ENCODE data around the gene SMARCC1.

Gene SMARCC1

DNA sequence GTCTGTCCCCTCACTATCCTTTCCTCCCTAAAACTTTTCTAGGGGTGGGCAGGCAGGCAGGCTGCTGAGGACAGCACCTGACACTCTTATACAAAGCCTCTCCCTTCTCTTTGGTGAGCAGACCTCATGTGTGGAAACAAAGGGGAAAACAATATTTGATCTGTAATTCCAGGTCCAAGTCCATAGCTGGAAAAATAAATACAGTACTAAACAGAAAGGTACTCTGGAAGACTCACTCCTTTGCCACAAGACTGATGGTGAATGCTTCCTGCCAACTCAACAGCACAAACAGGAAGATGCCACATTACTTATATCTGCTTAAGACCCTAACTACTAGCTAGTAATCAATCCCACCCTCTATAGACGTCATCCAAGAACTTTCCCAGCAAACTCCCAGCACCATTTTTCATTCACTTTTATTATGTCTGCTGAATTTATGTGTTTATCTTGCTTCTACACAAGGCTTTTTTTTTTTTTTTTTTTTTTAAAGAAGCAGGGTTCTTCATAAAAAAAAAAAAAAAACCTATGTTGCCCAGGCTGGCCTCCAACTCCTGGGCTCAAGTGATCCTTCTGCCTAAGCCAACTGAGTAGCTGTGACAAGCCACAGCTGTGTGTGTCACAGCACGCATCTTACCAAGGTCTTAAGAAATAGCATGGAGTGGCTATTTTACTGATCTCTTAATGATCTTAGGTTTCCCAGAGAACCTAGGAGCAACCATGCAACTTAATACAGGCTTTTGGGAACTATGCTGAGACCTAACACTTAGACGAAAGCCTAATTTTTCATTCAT, 158.8 kb downstream of the SMARCC1 start:
- no peak for DNase-seq

DNA sequence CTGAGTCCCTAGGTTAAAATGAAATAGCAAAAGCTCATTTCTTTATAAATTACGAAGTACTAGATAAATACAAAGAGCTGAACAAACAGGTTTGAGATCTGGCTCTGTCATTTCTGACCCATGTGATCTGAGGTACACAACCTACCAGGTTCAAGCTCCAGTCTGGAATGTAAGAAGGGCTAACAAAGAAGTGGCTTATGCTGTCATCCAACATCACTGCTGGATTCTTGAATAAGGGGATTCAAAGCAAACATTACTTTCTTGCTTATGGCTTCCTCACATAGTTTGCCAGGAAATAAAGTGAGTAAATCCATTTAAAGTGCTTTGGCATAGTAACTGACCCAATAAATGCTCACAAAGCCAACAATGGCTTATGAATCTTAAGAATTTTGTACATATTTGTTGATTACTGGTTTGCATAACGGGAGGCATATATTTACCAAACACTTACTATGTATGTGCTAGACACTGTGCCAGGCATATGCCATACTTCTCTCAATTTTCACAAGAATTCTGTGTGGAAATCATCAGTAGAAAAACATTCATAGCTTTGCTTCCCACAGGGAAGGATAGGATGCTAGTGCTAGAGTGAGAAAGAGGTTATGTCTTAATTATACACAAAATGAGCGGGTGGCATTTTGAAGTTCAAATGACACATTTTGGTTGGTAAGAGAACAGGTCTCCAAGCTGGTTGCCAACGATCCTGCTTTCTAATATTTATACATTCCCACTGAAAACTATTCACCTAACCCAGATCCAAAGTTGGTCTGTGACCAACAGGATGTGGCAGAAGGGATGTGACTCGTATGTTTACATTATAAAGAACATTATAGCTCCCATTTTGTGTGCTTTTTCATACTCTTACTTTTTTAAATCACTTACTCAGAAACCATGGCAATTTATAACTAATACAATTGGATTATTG, 164.3 kb downstream of the SMARCC1 start:
- DNase-seq = no peak

DNA sequence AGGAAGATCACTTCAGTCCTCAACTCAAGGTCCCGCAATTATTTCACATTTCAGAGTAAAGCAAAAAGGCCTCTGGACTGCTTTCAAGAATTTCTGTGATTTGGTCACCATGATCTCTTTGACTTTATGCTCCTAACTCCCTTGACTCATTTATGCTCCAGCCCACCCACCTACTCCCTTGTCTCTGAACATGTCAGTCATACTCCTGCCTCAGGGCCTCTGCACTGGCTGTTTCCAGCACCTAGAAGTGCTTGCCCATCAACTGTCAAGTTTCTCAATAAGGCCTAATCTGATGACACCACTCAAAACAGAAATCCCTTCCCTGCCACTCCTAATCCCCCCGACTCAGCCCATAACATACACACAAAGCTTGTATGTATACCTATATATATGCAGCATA, 166.9 kb downstream of the SMARCC1 start:
- DNase-seq = no peak

DNA sequence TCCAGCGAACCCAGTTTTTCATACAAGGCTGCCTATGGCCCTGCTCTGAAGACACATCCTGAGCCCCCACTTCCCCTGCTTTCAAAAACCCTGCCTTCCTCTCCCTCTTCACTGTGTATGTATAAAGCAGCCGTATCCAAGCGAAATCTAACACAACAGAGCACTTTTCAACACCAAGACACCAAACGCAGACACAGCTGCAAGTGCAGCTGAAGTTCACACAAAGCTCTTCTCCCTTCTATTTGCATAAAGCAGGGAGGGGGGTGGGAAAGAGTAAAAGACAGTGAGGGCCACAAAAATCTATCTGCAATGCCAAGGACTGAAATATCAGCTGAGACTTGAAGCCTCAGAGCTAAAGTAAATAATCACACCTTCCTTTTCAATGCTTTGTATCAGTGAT, 168.0 kb downstream of the SMARCC1 start:
- no peak for DNase-seq

- no peak for DNase-seq
Observed at GRCh38 chr3:47612879-47613278, 168.8 kb downstream of the SMARCC1 start.

- no peak for DNase-seq
Observed at GRCh38 chr3:47612178-47612577, 169.5 kb downstream of the SMARCC1 start.

DNA sequence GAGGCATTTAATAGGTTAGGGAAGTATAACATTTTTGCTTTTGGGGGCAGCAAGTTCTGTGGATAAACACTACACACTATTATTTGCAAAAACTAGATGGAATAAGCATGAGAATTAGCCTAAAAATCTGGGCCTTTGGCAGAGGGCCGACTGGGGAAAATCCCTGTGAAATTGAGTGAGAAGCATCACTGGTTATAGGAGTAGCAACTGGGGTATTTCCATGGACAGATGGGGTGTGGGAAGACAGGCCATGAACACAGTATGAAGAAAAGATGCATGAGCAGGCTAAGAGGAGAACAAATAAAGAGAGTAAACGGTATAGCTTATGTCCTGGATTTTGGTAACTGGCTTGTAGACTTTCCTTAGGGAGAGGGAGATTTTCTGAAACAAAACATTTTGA, 170.1 kb downstream of the SMARCC1 start:
- no peak for DNase-seq

- no peak for DNase-seq
Observed at GRCh38 chr3:47610583-47610982, 171.1 kb downstream of the SMARCC1 start.

GRCh38 chr3:47607335-47607734, 174.4 kb downstream of the SMARCC1 start:
- no peak for DNase-seq

DNA sequence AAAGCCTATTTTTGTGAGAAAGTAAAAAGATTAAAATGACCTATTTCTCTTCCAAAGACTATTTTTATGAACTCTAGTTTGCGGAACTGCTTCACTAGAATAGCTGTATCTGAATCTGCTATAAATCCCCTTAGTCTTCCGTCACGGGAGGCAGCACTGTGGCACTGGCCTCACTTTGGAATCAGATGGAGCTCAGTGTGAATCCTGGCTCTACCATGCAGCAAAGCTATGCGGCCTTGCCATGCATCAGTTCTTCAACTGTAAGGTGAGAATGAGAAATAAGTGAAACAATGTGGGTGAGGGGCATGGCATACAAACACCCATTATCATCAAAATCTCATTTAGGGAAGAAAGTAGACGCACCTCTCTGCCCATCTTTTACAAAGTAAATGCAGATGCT, 175.5 kb downstream of the SMARCC1 start:
- no peak for DNase-seq

- DNase-seq = no peak
Observed at GRCh38 chr3:47605652-47606051, 176.0 kb downstream of the SMARCC1 start.

DNA sequence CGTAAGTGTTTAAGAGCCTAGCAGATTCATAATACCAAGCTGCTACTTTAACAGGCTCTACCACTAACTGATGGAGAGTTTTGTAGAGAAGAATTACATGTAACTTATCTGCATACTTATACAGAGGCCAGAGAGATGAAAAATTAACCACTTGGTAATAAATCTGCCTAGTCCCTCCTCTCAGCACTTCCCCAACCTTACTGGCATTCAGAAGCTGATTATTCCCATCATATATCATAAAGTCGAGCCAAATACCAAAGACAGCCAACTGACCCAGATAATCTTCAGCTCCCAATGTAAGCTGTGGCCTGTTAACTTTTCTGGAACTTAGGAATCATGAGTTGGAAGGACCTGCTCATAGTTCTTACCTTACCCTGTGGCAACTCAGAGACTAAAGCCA, 177.5 kb downstream of the SMARCC1 start:
- no peak for DNase-seq

- no peak for DNase-seq
Observed at GRCh38 chr3:47603332-47603731, 178.4 kb downstream of the SMARCC1 start.

GRCh38 chr3:47601281-47601680, 180.4 kb downstream of the SMARCC1 start:
- no peak for DNase-seq

DNA sequence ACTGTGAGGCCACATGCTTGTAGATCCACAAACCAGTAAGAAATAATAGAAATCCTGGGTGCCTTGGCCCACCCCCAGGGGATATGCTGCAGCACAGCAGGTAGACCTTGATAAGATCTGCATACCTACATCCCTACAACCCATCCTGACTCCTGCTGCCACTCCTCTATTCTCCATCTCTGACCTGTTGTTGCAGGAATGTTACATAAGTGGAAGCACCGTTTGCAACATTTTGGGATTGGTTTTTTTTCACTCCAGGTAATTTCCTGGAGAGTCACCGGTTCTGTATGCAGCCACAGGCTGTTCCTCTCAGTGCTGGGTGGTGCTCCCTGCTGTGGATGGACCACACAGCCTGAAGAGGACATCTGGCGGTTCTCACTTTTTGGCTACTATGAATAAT, 186.9 kb downstream of the SMARCC1 start:
- no peak for DNase-seq

DNA sequence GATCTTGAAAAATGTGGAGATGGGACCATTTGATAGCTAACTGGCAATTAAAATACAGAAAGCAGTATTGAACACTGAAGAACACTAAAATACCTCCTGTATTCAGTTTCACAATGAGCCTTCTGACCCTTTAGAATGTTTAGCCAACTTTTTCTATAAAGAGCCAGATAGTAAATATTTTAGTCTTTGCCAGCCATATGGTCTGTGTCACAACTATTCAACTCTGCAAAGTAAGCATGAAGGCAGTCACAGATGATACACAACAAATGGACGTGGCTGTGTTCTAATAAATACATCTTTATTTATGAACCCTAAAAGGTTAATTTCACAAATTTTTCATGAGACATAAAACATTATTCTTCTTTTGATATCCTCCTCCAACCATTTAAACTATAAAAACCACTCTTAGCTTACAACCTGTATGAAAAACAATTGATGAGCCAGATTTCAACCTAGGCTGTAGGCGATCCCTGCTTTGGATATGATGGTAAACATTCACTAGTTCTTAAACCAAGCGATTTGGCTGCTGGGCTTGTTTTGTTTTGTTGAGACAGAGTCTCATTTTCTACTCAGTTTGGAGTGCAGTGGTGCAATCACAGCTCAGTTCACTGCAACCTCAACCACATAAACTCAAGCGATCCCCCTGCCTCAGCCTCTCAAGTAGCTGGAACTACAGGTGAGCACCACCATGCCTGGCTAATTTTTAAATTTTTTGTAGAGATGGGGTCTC, 189.5 kb downstream of the SMARCC1 start:
- no peak for DNase-seq

GRCh38 chr3:47590216-47590615, 191.5 kb downstream of the SMARCC1 start:
- no peak for DNase-seq

GRCh38 chr3:47588587-47588986, 193.1 kb downstream of the SMARCC1 start:
- no peak for DNase-seq

- DNase-seq = no peak
Observed at GRCh38 chr3:47588053-47588452, 193.6 kb downstream of the SMARCC1 start.

GRCh38 chr3:47586746-47587145, 194.9 kb downstream of the SMARCC1 start:
- DNase-seq = no peak

DNA sequence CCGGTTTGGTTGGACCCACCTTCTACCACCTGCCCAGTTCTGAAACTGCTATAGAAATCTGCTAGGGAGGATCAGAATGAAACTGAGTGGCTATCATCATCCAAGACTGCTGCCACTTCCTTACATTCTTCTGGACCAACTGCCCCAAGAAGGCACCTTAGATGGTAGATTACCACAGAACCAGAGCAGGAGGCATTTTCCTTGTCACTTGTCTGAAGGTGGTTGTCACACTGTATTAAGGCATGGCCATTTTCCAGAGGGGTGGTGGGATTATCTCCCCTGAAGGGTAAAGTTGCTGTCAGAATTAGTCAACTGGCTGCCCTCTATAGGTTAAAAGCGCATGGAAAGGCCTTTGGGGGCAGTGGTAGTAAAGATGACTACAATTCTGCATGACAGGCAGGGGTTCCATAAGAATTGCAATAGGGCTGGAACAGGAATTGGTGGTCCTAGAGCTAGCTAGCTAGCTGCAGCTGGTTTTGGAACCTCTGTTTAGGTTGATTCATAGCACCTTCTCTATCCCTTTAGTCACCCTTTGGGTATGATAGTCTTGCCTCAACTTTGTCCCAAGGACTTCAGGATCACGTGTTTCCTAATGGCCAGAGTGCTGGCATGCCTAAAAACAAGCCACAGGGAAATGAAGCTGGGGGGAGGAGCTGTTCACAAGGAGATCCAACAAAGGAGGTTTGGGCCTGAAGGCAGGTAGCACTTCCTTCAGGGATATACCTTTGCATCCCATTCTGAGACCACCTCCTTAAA, 198.2 kb downstream of the SMARCC1 start:
- no peak for DNase-seq

DNA sequence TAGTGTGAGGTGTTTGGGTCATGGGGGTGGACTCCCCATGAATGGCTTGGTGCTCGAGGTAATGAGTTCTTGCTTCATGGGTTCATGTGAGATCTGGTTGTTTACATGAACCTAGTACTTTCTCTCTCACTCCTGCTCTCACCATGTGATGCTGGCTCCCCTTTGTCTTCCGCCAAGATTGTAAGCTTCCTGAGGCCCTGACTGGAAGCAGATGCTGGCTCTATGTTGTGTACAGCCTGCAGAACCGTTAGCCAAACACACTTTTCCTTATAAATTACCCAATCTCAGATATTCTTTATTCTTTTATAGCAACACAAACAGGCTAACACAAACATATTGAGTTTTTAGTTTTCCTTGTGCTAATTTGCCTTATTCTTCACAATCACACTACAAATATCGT, 199.9 kb downstream of the SMARCC1 start:
- no peak for DNase-seq

GRCh38 chr3:47581422-47581821, 200.3 kb downstream of the SMARCC1 start:
- DNase-seq = no peak
